GM12874 (cell line): ENCODE measurements around the gene GHITM.

Experiments used
- CTCF ChIP-seq: IDR thresholded peaks from 2 replicates; pipeline ENCODE4 v1.5.1; 2011; ENCODE audit warnings: low read depth, mild to moderate bottlenecking, control low read depth, low read length, moderate library complexity; ENCODE audit not compliant: insufficient read depth

Gene GHITM

GRCh38 chr10:84196941-84197340 lies 57.6 kb downstream of the GHITM start:
- no peak for TF ChIP-seq CTCF

GRCh38 chr10:84197643-84198042 lies 58.3 kb downstream of the GHITM start:
- no peak for TF ChIP-seq CTCF

GRCh38 chr10:84198206-84198915 lies 59.1 kb downstream of the GHITM start:
- TF ChIP-seq CTCF: no peak

GRCh38 chr10:84200537-84201243 lies 61.4 kb downstream of the GHITM start:
- no peak for TF ChIP-seq CTCF

- TF ChIP-seq CTCF: no peak
These were observed 61.9 kb downstream of the GHITM start for GRCh38 chr10:84201244-84201606.

GRCh38 chr10:84201682-84202081 lies 62.4 kb downstream of the GHITM start:
- no peak for TF ChIP-seq CTCF

GRCh38 chr10:84202349-84202748 lies 63.0 kb downstream of the GHITM start:
- no peak for TF ChIP-seq CTCF
